Inflammatory macrophage treated with lipopolysaccharide for 1 hour (primary cell): ENCODE measurements around the gene FARSA.
"Not testable (repeated sequence)": the region's sequence is repeated elsewhere in the genome, so short reads cannot be mapped to it uniquely, and the experiment has no call there.

Experiments
- DNase-seq, 2 donors: peaks; one replicate each; pipeline ENCODE4 v3.0.0-alpha.2; 2020 to 2022

Gene FARSA

GRCh38 chr19:12937093-12937926, 3.8 kb upstream of the FARSA start:
- DNase-seq, result peak; percentile 65 to 74

GRCh38 chr19:12936582-12936981, 3.1 kb upstream of the FARSA start:
- no peak for DNase-seq

GRCh38 chr19:12935071-12935470, 1.6 kb upstream of the FARSA start:
- DNase-seq, result no peak

- DNase-seq, result peak in 1 of 2 donors; percentile 25
Measured at GRCh38 chr19:12932392-12933286, 872 bp downstream of the FARSA start.

GRCh38 chr19:12930002-12930645, 3.4 kb downstream of the FARSA start:
- DNase-seq, result no peak

GRCh38 chr19:12924621-12925310, 8.7 kb downstream of the FARSA start:
- no peak for DNase-seq

- no peak for DNase-seq
Measured at GRCh38 chr19:12922959-12923358, 10.6 kb downstream of the FARSA start.

GRCh38 chr19:12921047-12921446, 12.5 kb downstream of the FARSA start:
- no peak for DNase-seq

- no peak for DNase-seq
Measured at GRCh38 chr19:12918253-12918652, 15.3 kb downstream of the FARSA start.

- not testable (repeated sequence) for DNase-seq
Measured at GRCh38 chr19:12915860-12916259, 17.7 kb downstream of the FARSA start.

- peak; percentile 37 to 43 for DNase-seq
Measured at GRCh38 chr19:12913851-12914690, 19.4 kb downstream of the FARSA start.

- DNase-seq, result no peak
Measured at GRCh38 chr19:12913011-12913561, 20.4 kb downstream of the FARSA start.

GRCh38 chr19:12912571-12912970, 20.9 kb downstream of the FARSA start:
- DNase-seq, result no peak

- DNase-seq, result no peak
Measured at GRCh38 chr19:12907166-12907565, 26.3 kb downstream of the FARSA start.

- DNase-seq, result no peak
Measured at GRCh38 chr19:12899891-12900518, 33.5 kb downstream of the FARSA start.

- DNase-seq, result no peak
Measured at GRCh38 chr19:12896460-12896859, 37.1 kb downstream of the FARSA start.

- no peak for DNase-seq
Measured at GRCh38 chr19:12893582-12893981, 39.9 kb downstream of the FARSA start.

- DNase-seq, result no peak
Measured at GRCh38 chr19:12891553-12892021, 41.9 kb downstream of the FARSA start.

- peak; percentile 98 to 99 for DNase-seq
Measured at GRCh38 chr19:12890787-12891552, 42.5 kb downstream of the FARSA start, which contains the start of gene GCDH. GCDH (plus strand) TSS chr19:12891160; CDS start chr19:12891305, 145 bp downstream.

GRCh38 chr19:12890299-12890786, 43.2 kb downstream of the FARSA start:
- not testable (repeated sequence) for DNase-seq
